Heart left ventricle (tissue), 13 donors: ENCODE data around the gene FLII.

Experiments
- CTCF ChIP-seq, 12 donors: fragments of 200-600 bp; sonication (generic) in 4 of 12; IDR thresholded peaks; one replicate each; pipeline versions ENCODE4 v1.5.0 to v1.8.0; 2018 to 2022; ENCODE audit warnings: antibody characterized with exemption in 12 of 12, mild to moderate bottlenecking in 5 of 12
- POLR2A ChIP-seq, 2 donors: fragments of 450-650 bp; IDR thresholded peaks; one replicate each; pipeline ENCODE4 v1.6.1; 2017; ENCODE audit warnings: antibody characterized with exemption in 2 of 2, mild to moderate bottlenecking in 2 of 2, moderate library complexity in 2 of 2
- donor health status: ischemic (EF 13 %, LVEDD 7.1; RV severe dilation, severe dysfunction).
- donor health status: DM: no; HTN: yes; CAD: no.
- donor health status: DM: no; HTN: no; CAD: no.
- donor health status: ischemic (EF 25% LVEDD 6.9; RV normal size, moderate dysfunction).
- donor health status: ischemic (EF 25% LVEDD 5.7; RV mildly dilated, moderate dysfunction).
- donor health status: ischemic (EF 35%, LVEDD 5.7; RV mildly dilated, moderate dysfunction).
- donor health status: nonischemic (EF 11% LVEDD 7.7; RV severe dilation, severe dysfunction).
- donor health status: DM: yes; HTN: yes; CAD: no.
- donor health status: PGD.
- donor health status: ischemic (EF 29% LVEDD 5.4; RV normal size, mild dysfunction).
- donor health status: nonischemic (EF 23%, LVEDD 6.1; RV moderate dilation, normal function).

GRCh38 chr17:18252160-18252559, 6.4 kb downstream of the FLII start:
- no peak for TF ChIP-seq POLR2A (IDR thresholded peaks at IDR 0.05)
- TF ChIP-seq CTCF (IDR thresholded peaks at IDR 0.05), result no peak
